NCI-H748 treated with DMSO at 0.1 percent for 48 hours (cell line): ENCODE measurements around the gene ZFPL1.
"Not testable (repeated sequence)": the region's sequence is repeated elsewhere in the genome, so short reads cannot be mapped to it uniquely, and the experiment has no call there.

ENCODE experiments used
- DNase-seq: peaks from one replicate; lab custom pipeline; 2025; lab: John Stamatoyannopoulos, UW

ZFPL1 gene

GRCh38 chr11:65115361-65116082, 31.5 kb downstream of the ZFPL1 start:
- no peak for DNase-seq

DNA sequence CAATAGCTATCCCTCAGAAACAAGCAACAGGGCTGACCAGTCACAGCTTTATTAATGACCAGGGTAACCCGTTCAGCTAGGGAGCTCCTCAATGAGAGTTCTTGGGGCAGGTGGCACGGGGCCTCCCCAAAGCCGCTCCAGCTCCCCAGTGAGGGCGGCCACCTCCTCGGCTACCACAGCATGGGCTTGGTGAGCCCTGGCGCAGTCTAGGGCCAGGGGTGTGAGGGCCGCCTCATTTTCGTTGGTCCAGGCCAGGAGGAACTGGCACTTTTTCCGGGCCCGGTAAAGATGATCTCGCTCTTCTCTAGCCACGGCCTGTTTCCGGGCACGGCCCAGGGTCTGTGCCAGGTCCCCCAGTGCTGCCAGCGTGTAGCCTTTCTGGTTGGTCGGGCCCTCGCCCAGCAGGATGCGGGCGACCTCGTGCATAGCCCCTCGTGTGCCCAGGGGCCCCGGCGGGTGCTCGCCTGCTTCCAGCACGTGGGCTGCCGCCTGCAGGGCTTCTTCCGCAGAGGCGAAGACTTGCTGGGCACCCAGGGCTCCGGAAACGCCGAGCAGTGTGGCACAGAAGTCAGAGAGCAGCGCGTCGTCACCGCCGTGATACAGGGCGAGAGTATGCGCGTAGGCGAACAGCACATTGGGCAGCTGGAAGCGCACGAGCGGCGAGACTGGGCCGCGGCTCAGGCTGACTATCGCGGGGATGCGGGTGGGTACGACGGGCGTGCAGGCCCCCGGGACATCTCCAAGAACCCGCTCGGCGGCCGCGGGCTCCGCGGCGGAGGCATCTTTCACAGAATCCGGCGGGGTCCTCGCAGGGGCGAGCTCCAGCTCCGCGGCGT, 32.6 kb downstream of the ZFPL1 start:
- no peak for DNase-seq

GRCh38 chr11:65117206-65118096, 33.4 kb downstream of the ZFPL1 start, which contains the start of gene ZNHIT2:
TSS of gene ZNHIT2 (minus strand) at chr11:65117701. CDS start at chr11:65117653, 48 bp downstream.
- peak; percentile 93 for DNase-seq

GRCh38 chr11:65118097-65118837, 34.2 kb downstream of the ZFPL1 start:
- no peak for DNase-seq

DNA sequence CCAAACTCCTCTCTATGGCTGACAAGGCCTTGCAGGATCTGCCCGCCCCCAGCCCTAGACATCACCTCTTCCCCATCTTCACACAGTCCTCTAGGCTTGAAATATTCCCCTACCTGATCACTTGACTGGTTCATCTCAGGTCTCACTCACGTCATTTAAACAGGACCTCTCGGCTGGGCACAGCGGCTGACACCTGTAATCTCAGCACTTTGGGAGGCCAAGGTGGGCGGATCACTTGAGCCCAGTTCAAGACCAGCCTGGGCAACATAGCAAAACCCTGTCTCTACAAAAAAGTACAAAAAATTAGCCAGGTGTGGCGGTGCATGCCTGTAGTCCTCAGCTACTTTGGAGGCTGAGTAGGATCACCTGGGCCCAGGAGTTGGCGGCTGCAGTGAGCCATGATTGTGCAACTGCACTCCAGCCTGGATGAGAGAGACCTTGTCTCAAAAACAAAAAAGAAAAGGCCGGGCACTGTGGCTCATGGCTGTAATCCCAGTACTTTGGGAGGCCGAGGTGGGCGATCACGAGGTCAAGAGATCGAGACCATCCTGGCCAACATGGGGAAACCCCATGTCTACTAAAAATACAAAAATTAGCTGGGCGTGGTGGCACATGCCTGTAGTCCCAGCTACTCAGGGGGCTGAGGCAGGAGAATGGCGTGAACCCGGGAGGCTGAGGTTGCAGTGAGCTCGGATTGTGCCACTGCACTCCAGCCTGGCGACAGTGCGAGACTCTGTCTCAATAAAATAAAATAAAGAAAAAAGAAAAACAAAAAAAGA, 35.1 kb downstream of the ZFPL1 start:
- DNase-seq, result not testable (repeated sequence)

DNA sequence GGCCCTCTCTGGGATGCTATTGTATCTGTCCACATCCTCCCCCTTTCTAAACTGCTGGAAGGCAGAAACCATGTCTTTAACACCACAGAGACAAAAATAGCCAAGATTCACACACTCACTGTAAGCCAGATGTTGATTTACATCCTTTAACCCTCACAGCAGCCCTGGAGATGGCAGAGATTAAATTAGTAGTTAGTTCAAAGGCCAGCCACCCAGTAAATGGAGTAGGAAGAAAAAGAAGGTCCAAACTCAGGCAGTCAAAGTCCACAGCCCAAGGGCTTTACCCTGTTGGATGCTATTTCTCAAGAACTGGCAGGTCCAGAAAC, 35.6 kb downstream of the ZFPL1 start:
- DNase-seq, result no peak

DNA sequence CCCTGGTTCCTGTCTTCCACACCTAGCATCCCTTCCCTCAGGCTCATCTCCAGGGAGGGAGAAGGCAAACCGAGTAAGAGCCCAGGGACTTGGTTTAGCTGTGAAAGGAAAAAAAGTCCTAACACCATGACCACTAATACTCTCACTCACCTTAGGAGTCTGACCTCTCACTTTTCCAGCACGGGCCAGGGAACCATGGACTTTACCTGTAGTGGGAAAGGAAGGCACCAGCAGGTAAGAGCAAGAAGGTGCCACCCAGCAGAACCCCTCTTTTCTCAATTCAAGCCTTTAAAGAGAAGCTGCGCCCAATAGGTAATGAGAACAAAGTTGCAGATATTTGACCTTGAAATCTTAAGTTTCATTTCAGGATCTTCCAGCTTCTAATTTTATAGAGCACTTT, 36.8 kb downstream of the ZFPL1 start:
- no peak for DNase-seq

DNA sequence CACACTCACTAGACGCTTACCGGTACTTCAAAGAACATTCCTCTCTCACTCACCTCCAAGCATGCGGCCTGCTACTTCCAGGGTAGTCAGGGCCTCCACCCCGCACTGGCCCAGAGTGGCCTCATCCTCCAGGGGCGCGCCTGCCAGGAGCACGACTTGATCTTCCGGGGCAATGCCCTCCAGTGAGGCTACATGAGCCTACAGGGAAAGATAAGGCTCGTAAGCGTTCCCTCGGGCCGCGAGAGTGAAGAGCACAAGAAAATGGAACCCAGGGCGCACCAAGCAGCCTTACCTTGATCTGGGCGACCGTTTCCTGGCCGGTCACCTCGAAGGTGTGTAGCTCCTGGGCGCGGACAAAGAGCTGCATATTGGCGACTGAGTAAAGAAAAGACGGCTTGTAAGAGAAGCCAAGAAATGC, 37.4 kb downstream of the ZFPL1 start:
- DNase-seq, result no peak

DNA sequence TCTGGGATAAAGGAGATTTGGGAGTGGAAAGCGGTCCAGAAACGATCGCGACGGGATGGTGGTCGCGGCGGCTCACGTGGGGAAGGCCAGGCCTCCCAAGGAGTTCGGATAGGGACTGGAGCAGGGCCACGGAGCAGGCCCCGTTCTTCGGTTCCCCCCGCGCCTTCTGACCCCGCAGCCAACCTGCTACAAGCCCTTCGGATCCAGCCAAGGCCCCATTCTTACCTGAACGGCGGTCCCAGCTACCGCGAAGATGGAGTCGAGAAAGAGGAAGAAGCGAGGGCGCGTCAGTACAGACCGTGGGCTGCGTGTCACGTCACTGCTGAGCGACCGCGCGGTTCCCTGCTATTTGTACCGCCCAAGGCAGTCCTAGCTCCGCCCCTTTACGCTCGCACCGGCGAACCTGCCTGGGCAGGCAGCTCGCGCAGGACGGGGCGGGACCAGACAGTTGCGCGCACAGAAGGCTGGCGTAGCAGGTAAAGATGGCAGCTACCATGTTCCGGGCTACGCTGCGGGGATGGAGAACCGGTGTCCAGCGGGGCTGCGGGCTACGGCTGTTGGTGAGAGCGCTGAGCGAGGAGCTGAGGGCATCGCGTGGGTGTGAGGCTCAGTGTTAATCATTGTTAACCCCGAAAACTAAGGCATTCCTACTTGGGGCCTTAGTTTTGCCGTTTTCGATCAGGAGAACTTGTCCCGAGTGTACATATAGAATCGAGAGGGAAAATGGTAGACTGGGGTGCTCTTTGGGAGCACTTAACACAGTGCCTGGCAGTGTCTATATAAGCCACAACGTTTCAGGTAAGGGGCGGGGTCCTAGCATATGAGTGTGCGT, 38.1 kb downstream of the ZFPL1 start, which contains the start of the genes FAU and MRPL49:
Gene FAU (minus strand): TSS at position 270 of the 832 bp plus-strand sequence. CDS start 321 bp downstream, outside the sequence.
Gene MRPL49 (plus strand): TSS at position 457 of the 832 bp plus-strand sequence. CDS start 26 bp downstream, at position 483.
- peak; percentile 96 for DNase-seq

GRCh38 chr11:65124480-65125196, 40.6 kb downstream of the ZFPL1 start:
- DNase-seq, result no peak

- DNase-seq, result no peak
These were observed 41.4 kb downstream of the ZFPL1 start for GRCh38 chr11:65125197-65126056.

GRCh38 chr11:65126624-65127274, 42.7 kb downstream of the ZFPL1 start:
- DNase-seq, result no peak

- DNase-seq, result no peak
These were observed 43.6 kb downstream of the ZFPL1 start for GRCh38 chr11:65127473-65128181.

GRCh38 chr11:65128182-65129145, 44.4 kb downstream of the ZFPL1 start:
- no peak for DNase-seq

DNA sequence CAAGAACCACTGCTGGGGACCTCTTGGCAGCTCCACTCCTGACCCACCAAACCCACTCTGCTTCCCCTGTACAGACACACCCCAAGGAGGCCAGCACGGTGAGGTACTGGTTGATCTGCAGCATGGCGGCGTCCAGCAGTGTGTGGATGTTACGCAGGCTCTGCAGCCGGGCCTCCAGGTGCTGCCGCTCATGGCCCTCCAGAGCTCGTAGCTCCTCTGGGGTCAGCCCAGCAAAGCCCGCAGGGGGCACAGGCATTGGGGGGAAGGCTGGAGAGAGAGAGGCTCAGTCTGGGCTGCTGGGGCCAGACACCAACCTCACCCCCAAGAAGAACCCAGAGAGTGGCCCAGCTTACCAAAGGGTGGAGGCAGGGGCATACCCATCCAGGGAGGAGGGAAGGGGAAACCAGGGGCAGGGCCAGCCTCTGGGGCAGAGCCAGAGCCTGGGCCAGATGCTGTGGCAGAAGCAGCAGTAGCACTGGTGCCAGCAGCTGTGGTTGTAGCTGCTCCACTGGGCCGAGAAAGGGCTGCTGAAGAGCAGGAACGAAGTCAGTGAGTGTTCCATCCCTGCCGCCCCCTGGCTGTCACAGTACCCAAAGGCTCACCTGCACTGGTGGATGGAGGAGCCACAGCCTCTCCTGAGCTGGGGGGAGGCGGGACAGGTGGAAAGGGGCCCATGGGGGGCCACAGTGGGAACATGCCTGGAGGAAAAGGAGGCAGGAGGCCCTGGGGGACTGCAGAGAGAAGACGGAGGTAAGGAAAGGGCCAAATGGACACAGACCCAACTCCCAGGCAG, 45.8 kb downstream of the ZFPL1 start:
- DNase-seq, result no peak
